HFFc6 (cell line): Measurements from ENCODE around the gene GABRB2. TPM values are rescaled to one million over a fixed set of nuclear protein-coding genes. Genes with fewer than 3 reads are reported as not detected.

ENCODE experiments used
- DNase-seq: peaks from one replicate; pipeline ENCODE4 v3.0.0-alpha.2; 2018
- H3K27ac Mint-ChIP-seq: 2 replicates; pipeline ENCODE4 v1.8.0; 2020; ENCODE audit warnings: mild to moderate bottlenecking, mixed read lengths
- H3K27me3 Mint-ChIP-seq: 2 replicates; pipeline ENCODE4 v1.8.0; 2021; ENCODE audit warnings: mild to moderate bottlenecking, moderate library complexity, mixed read lengths; ENCODE audit not compliant: insufficient read depth
- H3K36me3 Mint-ChIP-seq: 2 replicates; pipeline ENCODE4 v1.8.0; 2021; ENCODE audit warnings: low read depth, mixed read lengths
- H3K4me1 Mint-ChIP-seq: 2 replicates; pipeline ENCODE4 v1.8.0; 2020; ENCODE audit warnings: low read depth, mixed read lengths
- H3K4me3 Mint-ChIP-seq: 2 replicates; pipeline ENCODE4 v1.8.0; 2020; ENCODE audit warnings: mild to moderate bottlenecking, moderate library complexity, mixed read lengths
- H3K9me3 Mint-ChIP-seq: 2 replicates; pipeline ENCODE4 v1.8.0; 2020; ENCODE audit warnings: mild to moderate bottlenecking, mixed read lengths
- CTCF ChIP-seq: fragments of 200-600 bp; sonication (generic); IDR thresholded peaks from 2 replicates; pipeline ENCODE4 v1.5.0; 2021; ENCODE audit warnings: antibody characterized with exemption, mild to moderate bottlenecking
- total RNA-seq, 6 experiments: library from RNA; stranded (reverse); fragmentation: NEBNext Ultra II Directional; extraction: Animal tissue kit (Norgen Biotek cat#: 25700); gene quantifications; 2 replicates in 1 of 6; 3 replicates in 5 of 6; pipeline ENCODE4 v1.2.3, GENCODE V29; 2021

GABRB2 gene
- total RNA-seq, 6 experiments from 2014 or later: not detected

- Mint-ChIP-seq H3K4me1 (0 out of 2 replicates have a peak, but pooled peaks cover 7% of the 10 kb centered on the region), H3K27ac (no peak overlapping the region), H3K9me3 (peaks cover 5% of the 10 kb centered on the region; the same call in 1 of the 2 replicates), H3K4me3 (peak overlapping the region; percentile 56), H3K36me3 (no peaks in the 10 kb centered on the region), H3K27me3 (peaks cover 14% of the 10 kb centered on the region)
- no peak for DNase-seq
- no peak for TF ChIP-seq CTCF
Measured at GRCh38 chr5:161546095-161546469, 443 bp downstream of the GABRB2 start.

- Mint-ChIP-seq H3K36me3 (no peaks in the 10 kb centered on the region), H3K27ac (no peak overlapping the region), H3K4me3 (no peak overlapping the region), H3K4me1 (0 out of 2 replicates have a peak, but pooled peaks cover 7% of the 10 kb centered on the region), H3K27me3 (peaks cover 14% of the 10 kb centered on the region), H3K9me3 (no peaks in the 10 kb centered on the region)
- no peak for TF ChIP-seq CTCF
- no peak for DNase-seq
Measured at GRCh38 chr5:161545344-161546094, 1.0 kb downstream of the GABRB2 start.

GRCh38 chr5:161544350-161544765 is 2.2 kb downstream of the GABRB2 start:
- Mint-ChIP-seq H3K27me3 (peaks cover 14% of the 10 kb centered on the region), H3K4me3 (no peak overlapping the region), H3K4me1 (0 out of 2 replicates have a peak, but pooled peaks cover 7% of the 10 kb centered on the region), H3K36me3 (no peaks in the 10 kb centered on the region), H3K27ac (no peak overlapping the region), H3K9me3 (no peaks in the 10 kb centered on the region)
- peak; percentile 1 for DNase-seq
- TF ChIP-seq CTCF: peak; percentile 78

- peaks cover 19% of the 10 kb centered on the region for H3K9me3 Mint-ChIP-seq
Measured at GRCh38 chr5:161539016-161539415, 7.5 kb downstream of the GABRB2 start.

GRCh38 chr5:161535762-161536161 is 10.8 kb downstream of the GABRB2 start:
- H3K9me3 Mint-ChIP-seq: peaks cover 19% of the 10 kb centered on the region
- DNase-seq: no peak
- H3K27me3 Mint-ChIP-seq: no peaks in the 10 kb centered on the region
- no peak for TF ChIP-seq CTCF
- H3K36me3 Mint-ChIP-seq: no peaks in the 10 kb centered on the region
- H3K4me1 Mint-ChIP-seq: no peaks in the 10 kb centered on the region
- no peak overlapping the region for H3K4me3 Mint-ChIP-seq
- H3K27ac Mint-ChIP-seq: no peak overlapping the region

More at GRCh38 chr5:161539016-161539415, 7.5 kb downstream of the GABRB2 start:
- TF ChIP-seq CTCF: no peak
- no peak overlapping the region for H3K4me3 Mint-ChIP-seq
- no peak for DNase-seq
- no peaks in the 10 kb centered on the region for H3K4me1 Mint-ChIP-seq
- H3K36me3 Mint-ChIP-seq: no peaks in the 10 kb centered on the region
- H3K27me3 Mint-ChIP-seq: no peaks in the 10 kb centered on the region
- no peak overlapping the region for H3K27ac Mint-ChIP-seq
